ENCODE results near the gene TRIM63.

DNA sequence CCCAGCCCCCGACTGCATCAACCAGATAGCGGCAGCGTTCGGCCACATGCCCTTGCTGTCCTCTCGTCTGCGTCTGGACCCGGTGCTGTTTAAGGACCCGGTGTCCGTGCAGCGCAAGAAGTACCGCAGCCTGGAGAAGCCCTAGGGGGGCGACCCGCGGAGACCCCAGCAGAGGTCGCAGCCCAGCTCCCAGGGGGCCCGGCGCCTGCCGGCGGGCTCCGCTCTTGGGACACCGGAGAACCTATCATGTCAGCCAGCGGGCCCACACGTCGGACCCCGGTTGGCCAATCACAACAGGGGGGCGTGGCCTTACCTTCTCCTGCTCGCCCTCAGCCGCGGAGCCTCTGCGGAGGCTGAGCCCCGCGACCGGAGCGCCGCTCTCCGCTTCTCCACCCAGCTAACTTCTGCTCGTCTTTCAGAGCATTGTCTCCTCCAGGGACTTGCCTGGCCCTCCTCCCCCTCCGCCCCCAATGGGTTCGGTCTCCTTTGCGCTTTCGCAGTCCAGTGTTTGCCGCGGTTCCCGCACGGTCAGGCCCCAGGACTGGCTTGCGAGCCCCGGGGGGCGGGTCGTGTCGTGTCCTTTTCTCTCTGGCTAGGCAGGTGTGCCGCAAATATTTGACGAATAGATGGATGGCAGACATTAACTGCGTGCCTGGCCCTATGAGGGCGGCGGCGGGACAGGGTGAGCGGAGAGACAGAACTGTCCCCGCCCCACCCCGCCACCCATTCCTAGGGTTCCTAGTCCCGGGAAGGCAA lies 32.0 kb downstream of the TRIM63 start:
- no peak for TF ChIP-seq RAD21 (IDR thresholded peaks at IDR 0.05; ENCODE audit: low read depth)
- no peak for TF ChIP-seq CEBPB (IDR thresholded peaks at IDR 0.05)
- TF ChIP-seq FOXM1 (IDR thresholded peaks at IDR 0.05; ENCODE audit: borderline replicate concordance, low read depth) = no peak
- TF ChIP-seq TCF12 (IDR thresholded peaks at IDR 0.05; ENCODE audit: low read depth) = peak; percentile 37; the same call in 1 of the 2 replicates
- TF ChIP-seq, protein P1, sequence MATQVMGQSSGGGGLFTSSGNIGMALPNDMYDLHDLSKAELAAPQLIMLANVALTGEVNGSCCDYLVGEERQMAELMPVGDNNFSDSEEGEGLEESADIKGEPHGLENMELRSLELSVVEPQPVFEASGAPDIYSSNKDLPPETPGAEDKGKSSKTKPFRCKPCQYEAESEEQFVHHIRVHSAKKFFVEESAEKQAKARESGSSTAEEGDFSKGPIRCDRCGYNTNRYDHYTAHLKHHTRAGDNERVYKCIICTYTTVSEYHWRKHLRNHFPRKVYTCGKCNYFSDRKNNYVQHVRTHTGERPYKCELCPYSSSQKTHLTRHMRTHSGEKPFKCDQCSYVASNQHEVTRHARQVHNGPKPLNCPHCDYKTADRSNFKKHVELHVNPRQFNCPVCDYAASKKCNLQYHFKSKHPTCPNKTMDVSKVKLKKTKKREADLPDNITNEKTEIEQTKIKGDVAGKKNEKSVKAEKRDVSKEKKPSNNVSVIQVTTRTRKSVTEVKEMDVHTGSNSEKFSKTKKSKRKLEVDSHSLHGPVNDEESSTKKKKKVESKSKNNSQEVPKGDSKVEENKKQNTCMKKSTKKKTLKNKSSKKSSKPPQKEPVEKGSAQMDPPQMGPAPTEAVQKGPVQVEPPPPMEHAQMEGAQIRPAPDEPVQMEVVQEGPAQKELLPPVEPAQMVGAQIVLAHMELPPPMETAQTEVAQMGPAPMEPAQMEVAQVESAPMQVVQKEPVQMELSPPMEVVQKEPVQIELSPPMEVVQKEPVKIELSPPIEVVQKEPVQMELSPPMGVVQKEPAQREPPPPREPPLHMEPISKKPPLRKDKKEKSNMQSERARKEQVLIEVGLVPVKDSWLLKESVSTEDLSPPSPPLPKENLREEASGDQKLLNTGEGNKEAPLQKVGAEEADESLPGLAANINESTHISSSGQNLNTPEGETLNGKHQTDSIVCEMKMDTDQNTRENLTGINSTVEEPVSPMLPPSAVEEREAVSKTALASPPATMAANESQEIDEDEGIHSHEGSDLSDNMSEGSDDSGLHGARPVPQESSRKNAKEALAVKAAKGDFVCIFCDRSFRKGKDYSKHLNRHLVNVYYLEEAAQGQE (IDR thresholded peaks at IDR 0.05; ENCODE audit: low read depth) = no peak
- TF ChIP-seq, protein P2, sequence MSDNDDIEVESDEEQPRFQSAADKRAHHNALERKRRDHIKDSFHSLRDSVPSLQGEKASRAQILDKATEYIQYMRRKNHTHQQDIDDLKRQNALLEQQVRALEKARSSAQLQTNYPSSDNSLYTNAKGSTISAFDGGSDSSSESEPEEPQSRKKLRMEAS (IDR thresholded peaks at IDR 0.05) = peak; percentile 23
- TF ChIP-seq TEAD4 (IDR thresholded peaks at IDR 0.05) = no peak
- no peak for TF ChIP-seq EP300 (IDR thresholded peaks at IDR 0.05; ENCODE audit: borderline replicate concordance)
- no peak for TF ChIP-seq YY1 (IDR thresholded peaks at IDR 0.05; ENCODE audit: low read depth)
- peak; percentile 100 for TF ChIP-seq ZBTB7A (IDR thresholded peaks at IDR 0.05; ENCODE audit: low read depth)
- peak; percentile 23; the same call in 1 of the 2 replicates for TF ChIP-seq EGR1 (IDR thresholded peaks at IDR 0.05)
- TF ChIP-seq CREB1 (IDR thresholded peaks at IDR 0.05; ENCODE audit: low read depth) = 0 out of 2 replicates have a peak, but pooled peaks have one; percentile 46
- no peak for TF ChIP-seq NFIC (IDR thresholded peaks at IDR 0.05)
